CD4-positive, alpha-beta T cell treated with Interferon alpha-2 for 1 hour (primary cell): Measurements from ENCODE around the gene SLC12A8.

ENCODE experiments used
- DNase-seq, 2 donors: peaks; one replicate each; pipeline ENCODE4 v3.0.0-alpha.2; 2020 to 2022

SLC12A8 gene

GRCh38 chr3:125136966-125137357, 75.6 kb downstream of the SLC12A8 start:
- DNase-seq: no peak

DNA sequence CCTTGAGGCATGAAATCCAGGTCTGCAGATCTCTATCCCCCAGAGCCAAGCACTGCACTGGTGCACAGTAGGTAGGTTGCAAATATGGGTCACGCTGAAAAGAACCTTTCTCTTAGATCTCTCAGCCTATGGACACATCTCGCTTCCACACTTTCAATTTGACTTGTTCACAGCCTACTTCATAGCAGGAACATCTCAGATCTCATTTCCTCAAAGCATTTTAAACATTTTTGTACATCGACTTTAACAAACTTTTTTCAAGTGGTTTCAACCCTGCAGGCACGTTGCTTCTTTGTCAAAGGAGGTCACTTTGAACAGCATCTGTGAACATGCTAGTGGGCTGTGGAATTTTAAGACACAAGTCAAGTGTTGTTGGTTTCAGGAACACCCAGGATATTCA, 76.0 kb downstream of the SLC12A8 start:
- DNase-seq: no peak

DNA sequence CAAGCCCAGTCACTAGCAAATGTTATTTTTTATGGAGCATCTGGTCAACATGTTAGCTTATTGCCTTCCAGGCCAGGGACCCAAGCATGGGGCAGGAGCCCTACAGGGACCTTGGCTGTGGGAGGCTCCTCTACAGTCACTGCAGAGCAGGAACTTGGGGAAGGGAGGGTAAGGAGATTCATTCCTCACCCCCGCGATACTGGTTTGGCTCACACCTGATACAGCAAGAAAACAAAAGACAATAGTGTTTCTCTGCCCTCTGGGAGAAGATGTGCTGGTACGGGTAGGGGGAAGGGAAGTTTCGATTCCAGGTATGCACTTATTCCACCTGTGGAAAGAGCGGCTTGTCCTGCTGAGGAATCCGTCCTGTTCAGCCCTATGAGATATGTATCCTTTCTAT, 77.6 kb downstream of the SLC12A8 start:
- no peak for DNase-seq

DNA sequence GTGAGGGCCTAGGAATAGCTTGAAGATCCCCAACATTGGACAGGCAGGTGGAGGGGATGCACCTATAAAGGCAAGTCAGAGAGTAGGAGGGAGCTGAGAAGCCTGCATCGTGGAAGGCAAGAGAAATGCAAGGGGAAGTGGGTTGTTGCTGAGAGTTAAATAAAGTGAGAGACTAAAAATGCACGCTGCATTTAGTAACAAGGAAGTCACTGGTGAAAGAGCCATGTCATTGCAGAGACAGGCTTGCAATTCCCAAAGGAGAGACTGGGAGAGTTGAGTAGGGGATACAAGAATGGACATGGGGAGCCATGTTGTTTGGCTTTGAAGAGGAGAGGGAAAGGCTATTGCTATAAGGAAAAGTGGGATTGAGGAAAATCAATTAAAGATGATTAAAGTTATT, 79.7 kb downstream of the SLC12A8 start:
- DNase-seq: no peak

DNA sequence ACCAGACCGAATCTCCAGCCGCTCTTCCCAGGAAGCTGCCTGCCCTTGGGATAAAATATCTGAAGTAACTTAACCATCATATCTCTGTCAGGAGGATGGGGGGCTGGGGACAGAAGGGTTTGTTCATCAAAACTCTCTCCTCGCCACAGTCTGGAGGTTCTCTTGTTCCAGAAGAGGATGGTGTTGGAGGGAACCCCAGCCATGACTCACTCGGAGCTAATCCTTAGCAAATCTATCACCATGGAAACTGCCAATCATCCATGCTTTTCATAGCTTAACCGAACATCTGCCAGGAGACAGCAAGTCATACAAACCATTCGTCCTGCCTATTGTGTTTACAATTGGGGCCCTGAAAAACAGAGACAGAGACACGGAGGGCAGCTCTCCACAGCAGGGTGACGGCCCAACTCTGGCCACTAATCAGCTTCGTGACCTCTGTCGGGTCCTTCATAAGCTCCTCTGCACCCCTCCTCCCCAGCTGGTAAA, 83.0 kb downstream of the SLC12A8 start:
- DNase-seq: no peak

- DNase-seq: no peak
These were observed 83.6 kb downstream of the SLC12A8 start for GRCh38 chr3:125128861-125129501.

DNA sequence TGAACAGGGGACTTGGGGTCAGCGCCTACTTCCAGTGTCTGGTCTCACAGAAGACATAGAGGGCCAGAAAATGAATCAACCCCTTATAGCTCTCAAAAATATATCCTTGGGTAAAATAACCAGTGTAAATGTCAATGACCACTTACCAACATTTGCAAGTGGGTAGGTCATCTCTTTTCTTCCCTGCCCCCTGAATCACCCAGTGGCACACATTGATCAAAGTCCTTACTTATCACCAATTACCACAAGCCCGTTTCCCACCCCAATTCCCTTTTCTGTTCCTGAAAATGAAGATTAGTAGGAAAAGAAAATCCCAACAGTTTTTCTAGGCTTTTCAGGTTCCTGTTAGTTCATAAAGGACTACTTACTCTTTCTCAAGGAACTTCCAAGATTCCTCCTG, 86.2 kb downstream of the SLC12A8 start:
- DNase-seq: no peak

DNA sequence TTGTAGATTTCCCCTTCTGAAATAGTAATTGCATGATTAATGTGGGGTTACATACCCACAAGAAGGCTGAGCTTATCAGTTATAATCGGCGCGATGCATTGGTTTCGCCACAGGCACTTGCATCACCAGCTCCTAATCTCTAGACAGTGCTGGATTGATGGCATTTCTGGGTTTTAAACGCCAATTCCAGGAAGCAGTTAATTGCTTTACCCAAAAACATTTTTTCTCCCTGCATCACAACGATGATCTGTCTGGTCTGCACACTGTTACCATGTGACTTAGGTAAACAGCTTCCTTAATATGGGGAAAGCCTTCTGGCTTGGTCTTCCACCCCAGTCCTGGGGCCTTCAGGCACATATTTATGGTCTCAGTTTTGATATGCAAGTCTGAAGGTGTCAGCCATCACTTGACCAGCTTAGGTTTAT, 86.7 kb downstream of the SLC12A8 start:
- peak; percentile 30 to 32 for DNase-seq

- no peak for DNase-seq
These were observed 88.9 kb downstream of the SLC12A8 start for GRCh38 chr3:125123451-125124305.

DNA sequence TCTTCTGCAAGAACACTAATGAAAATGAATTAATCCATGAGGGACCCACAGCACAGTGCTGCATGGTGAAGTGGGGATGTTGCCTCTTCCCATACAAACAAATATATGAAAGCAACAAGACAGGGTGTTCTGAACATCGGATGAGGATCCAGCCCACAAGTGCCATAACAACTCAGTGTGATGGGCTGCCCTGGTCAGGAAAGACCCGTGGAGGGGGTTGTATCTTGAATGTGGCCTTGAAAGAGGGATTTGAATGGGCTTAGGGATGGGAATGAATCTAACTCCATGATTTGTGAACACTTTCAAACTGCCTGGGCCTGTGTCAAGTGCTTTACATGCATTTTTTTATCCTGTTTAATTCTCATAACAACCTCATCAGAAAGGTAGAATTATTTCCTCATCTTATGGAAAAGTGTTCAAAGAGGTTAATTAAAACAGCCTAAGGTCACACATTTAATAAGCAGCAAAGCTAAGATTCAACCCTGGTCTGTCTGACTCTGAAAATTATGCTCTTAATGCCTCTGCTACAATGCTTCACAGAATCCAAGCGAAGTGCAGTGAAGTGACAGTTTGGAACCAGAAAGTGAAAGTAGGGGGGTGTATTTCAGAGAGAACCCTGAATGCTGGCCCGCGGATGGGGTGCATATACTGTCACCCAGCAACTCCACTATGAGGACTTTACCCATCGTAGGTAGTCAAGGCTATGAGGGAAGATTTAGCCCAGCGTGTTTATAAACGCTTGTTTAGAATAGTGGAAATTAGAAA, 91.1 kb downstream of the SLC12A8 start:
- DNase-seq: peak; percentile 41 to 52

GRCh38 chr3:125120379-125121122, 92.0 kb downstream of the SLC12A8 start:
- DNase-seq: no peak

- DNase-seq: peak in 1 of 2 donors; percentile 39
These were observed 92.7 kb downstream of the SLC12A8 start for GRCh38 chr3:125119752-125120378.

DNA sequence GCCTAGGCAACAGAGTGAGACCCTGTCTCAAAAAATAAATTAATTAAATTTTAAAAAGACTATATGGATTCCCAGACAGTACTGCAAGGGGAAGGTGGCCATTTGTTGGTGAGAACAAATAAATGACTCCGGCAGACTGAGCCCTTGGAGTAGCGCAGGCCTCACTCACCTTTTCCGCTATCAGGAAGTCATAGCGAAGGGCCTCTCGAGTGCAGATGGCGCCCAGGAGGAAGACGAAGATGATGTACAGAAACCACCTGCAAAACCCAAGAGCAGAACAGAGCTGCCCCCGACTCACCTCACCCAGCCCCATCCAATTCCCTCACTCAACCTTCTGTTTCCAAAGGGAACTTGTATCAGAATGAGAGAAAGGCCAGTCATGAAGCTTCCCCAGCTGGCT, 93.9 kb downstream of the SLC12A8 start:
- DNase-seq: no peak

GRCh38 chr3:125117631-125118191, 94.8 kb downstream of the SLC12A8 start:
- DNase-seq: no peak

DNA sequence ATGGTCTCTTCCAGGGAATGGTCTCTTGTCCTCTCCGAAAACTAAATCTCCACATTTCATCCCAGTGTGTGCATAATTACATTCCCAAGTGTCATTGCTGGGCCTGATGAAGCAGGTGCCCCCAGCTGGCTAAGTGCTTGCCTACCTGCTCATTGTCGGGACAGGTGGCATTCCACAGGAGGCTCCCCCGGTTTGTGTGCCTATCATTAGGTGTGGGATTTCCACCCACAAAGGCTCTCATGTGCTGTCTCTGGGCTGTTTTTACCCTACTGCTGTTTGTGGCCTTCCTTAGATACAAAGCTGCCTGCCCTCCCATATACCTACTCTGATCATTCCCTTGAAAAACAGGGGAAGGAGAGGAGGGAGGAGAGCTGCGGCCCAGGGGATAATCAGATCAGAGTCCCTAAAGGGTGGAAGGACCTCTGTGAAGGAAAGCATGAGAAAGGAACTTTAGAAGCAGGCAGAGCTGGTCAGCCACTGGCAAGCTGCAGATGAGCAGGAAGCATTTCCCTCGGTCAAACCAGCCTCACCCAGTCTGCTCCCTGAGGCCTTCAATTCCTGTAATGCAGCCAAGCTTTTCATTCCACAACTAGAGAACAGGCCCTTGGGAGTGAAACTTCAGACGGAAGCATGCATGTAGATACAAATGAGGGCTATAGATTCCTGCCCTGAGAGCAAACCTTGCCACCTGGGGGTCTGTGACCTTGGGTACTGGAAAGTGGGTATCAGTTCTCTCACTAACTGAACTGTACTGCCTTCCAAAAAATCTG, 96.1 kb downstream of the SLC12A8 start:
- no peak for DNase-seq

DNA sequence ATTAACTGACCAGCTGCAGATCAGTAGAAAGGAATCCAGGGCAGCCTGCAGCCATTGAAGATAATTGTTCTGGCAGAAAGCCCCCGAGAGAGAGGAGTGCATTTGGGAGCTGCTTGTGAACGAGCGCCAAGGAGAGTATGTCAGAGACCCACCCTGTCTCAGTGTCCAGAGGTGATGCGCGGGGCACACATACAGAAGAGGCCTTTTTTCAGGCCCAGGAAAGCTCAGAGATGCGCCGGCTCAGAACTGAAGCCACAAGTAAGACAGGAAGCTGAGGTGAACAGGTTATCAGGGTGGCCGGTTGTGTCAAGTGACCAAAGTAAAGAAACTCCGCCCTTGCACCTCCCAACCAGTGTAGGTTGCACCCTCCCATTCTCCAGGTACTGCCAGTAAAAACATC, 96.9 kb downstream of the SLC12A8 start:
- no peak for DNase-seq

- DNase-seq: no peak
These were observed 99.6 kb downstream of the SLC12A8 start for GRCh38 chr3:125112981-125113380.

- DNase-seq: no peak
These were observed 101.6 kb downstream of the SLC12A8 start for GRCh38 chr3:125110876-125111480.

DNA sequence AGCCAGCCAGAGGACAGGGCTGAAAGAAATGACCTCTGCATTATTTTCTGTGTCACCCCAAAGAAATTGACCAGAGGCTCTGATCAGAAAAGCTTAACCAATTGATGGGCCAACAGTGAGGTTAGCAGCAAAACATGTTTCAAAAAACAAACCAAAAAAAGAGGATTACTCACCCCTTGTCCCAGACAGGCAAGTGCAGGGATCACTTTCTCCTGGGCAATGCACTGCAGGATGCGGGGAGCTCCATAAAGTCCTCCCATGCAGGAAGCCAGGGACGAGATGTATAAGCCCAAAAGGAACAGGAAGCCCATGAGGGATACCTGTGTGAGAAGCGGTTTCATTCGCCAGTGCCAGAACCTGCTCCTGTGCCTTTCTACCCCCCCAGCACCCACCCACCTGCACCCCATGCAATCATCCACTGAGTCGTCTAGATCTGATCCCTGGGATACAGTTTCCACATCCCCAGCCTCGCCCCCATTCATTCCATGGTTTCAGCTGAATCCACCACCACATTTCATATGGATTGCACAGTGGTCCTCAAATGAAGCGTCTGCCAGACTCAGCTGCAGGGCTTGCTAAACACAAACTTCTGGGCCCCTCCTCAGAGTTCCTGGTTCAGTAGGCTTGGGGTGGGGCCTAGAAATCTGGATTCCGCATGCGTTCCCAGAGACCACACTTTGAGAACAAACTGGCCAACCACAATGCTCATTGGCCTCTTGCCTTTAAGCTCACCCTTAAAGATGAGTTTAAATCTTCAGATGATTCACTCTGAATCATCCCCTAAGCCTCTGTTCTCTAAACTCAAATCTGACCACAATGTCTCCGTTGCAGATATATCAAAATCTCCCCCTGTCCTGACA, 102.3 kb downstream of the SLC12A8 start:
- no peak for DNase-seq

GRCh38 chr3:125109536-125109925, 103.0 kb downstream of the SLC12A8 start:
- no peak for DNase-seq
